HepG2 (cell line): Measurements from ENCODE around the gene RHBDF2. TPM values are rescaled to one million over a fixed set of nuclear protein-coding genes. Genes with fewer than 3 reads are reported as not detected.

Experiments used
- ATF7 ChIP-seq, 2 experiments: fragments of 450-650 bp in 1 of 2; sonication (generic) in 1 of 2; formaldehyde crosslinking in 1 of 2; IDR thresholded peaks; 2 replicates each; pipeline versions ENCODE4 v1.4.0 to v1.6.1; 2016 to 2020; ENCODE audit warnings: antibody characterized with exemption in 1 of 2, mild to moderate bottlenecking in 1 of 2, missing genetic modification reagents in 1 of 2
- CENPBD1 ChIP-seq: sonication (generic); formaldehyde crosslinking; IDR thresholded peaks from 2 replicates; pipeline ENCODE4 v1.8.0; 2022; ENCODE audit warnings: missing genetic modification reagents, low read depth, mild to moderate bottlenecking, borderline replicate concordance
- EP300 ChIP-seq, 3 experiments: sonication (generic) in 1 of 3; formaldehyde crosslinking in 1 of 3; IDR thresholded peaks; 2 replicates each; pipeline versions ENCODE4 v1.5.1 to v1.6.1; 2011 to 2020; ENCODE audit warnings: low read depth in 2 of 3, low read length in 2 of 3, borderline replicate concordance in 1 of 3, improper control_type of control experiment in 1 of 3, mild to moderate bottlenecking in 1 of 3, missing genetic modification reagents in 1 of 3, moderate library complexity in 1 of 3
- GPN1 ChIP-seq: sonication (generic); formaldehyde crosslinking; IDR thresholded peaks from 2 replicates; pipeline ENCODE4 v1.5.1; 2020; ENCODE audit warnings: missing genetic modification reagents, borderline replicate concordance
- HCFC1 ChIP-seq: fragments of 150-350 bp; IDR thresholded peaks from 2 replicates; pipeline ENCODE4 v1.6.1; 2014; ENCODE audit warnings: low read depth, low read length
- HDAC1 ChIP-seq: sonication (generic); formaldehyde crosslinking; IDR thresholded peaks from 2 replicates; pipeline ENCODE4 v1.5.1; 2020; ENCODE audit warnings: mild to moderate bottlenecking, missing genetic modification reagents
- NONO ChIP-seq, 2 experiments: fragments of 450-650 bp in 1 of 2; sonication (generic) in 1 of 2; formaldehyde crosslinking in 1 of 2; IDR thresholded peaks in 1 of 2; conservative IDR thresholded peaks in 1 of 2; 2 replicates each; pipeline versions ENCODE4 v1.6.1 to v1.8.0; 2017 to 2022; ENCODE audit warnings: mild to moderate bottlenecking in 1 of 2, missing genetic modification reagents in 1 of 2, moderate library complexity in 1 of 2
- PHF21A ChIP-seq: sonication (generic); formaldehyde crosslinking; IDR thresholded peaks from 2 replicates; pipeline ENCODE4 v1.5.0; 2020; ENCODE audit warnings: mild to moderate bottlenecking, missing genetic modification reagents
- RBAK ChIP-seq: sonication (generic); formaldehyde crosslinking; IDR thresholded peaks from 2 replicates; pipeline ENCODE4 v1.5.1; 2020; ENCODE audit warnings: mild to moderate bottlenecking, missing genetic modification reagents
- SMAD1 ChIP-seq: sonication (generic); formaldehyde crosslinking; IDR thresholded peaks from 2 replicates; pipeline ENCODE4 v1.4.0; 2020; ENCODE audit warnings: missing genetic modification reagents, low read depth, mild to moderate bottlenecking, borderline replicate concordance
- STAT5B ChIP-seq: sonication (generic); formaldehyde crosslinking; IDR thresholded peaks from 2 replicates; pipeline ENCODE4 v1.4.0; 2020; ENCODE audit warnings: missing genetic modification reagents
- TRAFD1 ChIP-seq: sonication (generic); formaldehyde crosslinking; IDR thresholded peaks from 2 replicates; pipeline ENCODE4 v1.5.1; 2020; ENCODE audit warnings: missing genetic modification reagents, mild to moderate bottlenecking, borderline replicate concordance
- ZBTB8A ChIP-seq: sonication (generic); formaldehyde crosslinking; IDR thresholded peaks from 2 replicates; pipeline ENCODE4 v1.4.0; 2020; ENCODE audit warnings: mild to moderate bottlenecking, low read depth, missing genetic modification reagents, borderline replicate concordance
- ZMYM4 ChIP-seq: sonication (generic); formaldehyde crosslinking; IDR thresholded peaks from 2 replicates; pipeline ENCODE4 v1.8.1; 2023; ENCODE audit warnings: mild to moderate bottlenecking, missing genetic modification reagents
- ZNF292 ChIP-seq: sonication (generic); formaldehyde crosslinking; IDR thresholded peaks from 2 replicates; pipeline ENCODE4 v1.8.1; 2022; ENCODE audit warnings: mild to moderate bottlenecking, low read depth, missing genetic modification reagents, borderline replicate concordance
- ZNF678 ChIP-seq: sonication (generic); formaldehyde crosslinking; IDR thresholded peaks from 2 replicates; pipeline ENCODE4 v1.4.0; 2020; ENCODE audit warnings: mild to moderate bottlenecking, missing genetic modification reagents
- ZSCAN22 ChIP-seq: sonication (generic); formaldehyde crosslinking; IDR thresholded peaks from 2 replicates; pipeline ENCODE4 v1.4.0; 2020; ENCODE audit warnings: mild to moderate bottlenecking, missing genetic modification reagents
- polyA plus RNA-seq, 8 experiments: library from polyadenylated mRNA; depleted of rRNA in 3 of 8; stranded (reverse) in 7 of 8; unstranded in 1 of 8; fragments of >200 nt; fragmentation: Illumina TruSeq in 4 of 8; extraction: Trizol in 4 of 8; gene quantifications; 2 replicates each; pipeline versions ENCODE4 v1.2.1 to v1.2.3, GENCODE V29; 2011 to 2016; ENCODE audit warnings: low read depth in 4 of 8, missing spikeins in 1 of 8, mixed read lengths in 1 of 8; ENCODE audit not compliant: insufficient read depth in 1 of 8
- total RNA-seq, 5 experiments: library from RNA; depleted of rRNA; stranded (reverse); fragments of >200 nt; fragmentation: Illumina TruSeq; extraction: Trizol; gene quantifications; 2 replicates each; pipeline ENCODE4 v1.2.3, GENCODE V29; 2016; ENCODE audit warnings: low read depth in 1 of 5
- TF ChIP-seq, protein P1 (sequence below): IDR thresholded peaks from 2 replicates; pipeline ENCODE4 v1.6.1; 2016; ENCODE audit warnings: mild to moderate bottlenecking, missing biosample characterization, missing genetic modification reagents
- TF ChIP-seq, protein P2 (sequence below): sonication (generic); formaldehyde crosslinking; IDR thresholded peaks from 2 replicates; pipeline ENCODE4 v1.8.1; 2023; ENCODE audit warnings: mild to moderate bottlenecking, missing genetic modification reagents

RHBDF2 gene
- total and polyA plus RNA-seq, 2 of the 13 experiments (the other 11 are each of a cell fraction or from before 2014, with no cell fraction given): 7.8 to 24.2 TPM

- TF ChIP-seq PHF21A (CRISPR knock-in tag): peak; percentile 21; the same call in 1 of the 2 replicates
- no peak for TF ChIP-seq ATF7 (IDR thresholded peaks at IDR 0.05)
- no peak for TF ChIP-seq ATF7 (CRISPR knock-in tag; IDR thresholded peaks at IDR 0.05)
- TF ChIP-seq GPN1: no peak
- TF ChIP-seq ZBTB8A (CRISPR knock-in tag): no peak; the same call in 1 of the 2 replicates
- peak; percentile 65; the same call in 1 of the 2 replicates for TF ChIP-seq SMAD1 (CRISPR knock-in tag)
- no peak for TF ChIP-seq STAT5B (CRISPR knock-in tag)
- TF ChIP-seq ZNF292 (CRISPR knock-in tag): no peak
- no peak; the same call in 1 of the 2 replicates for TF ChIP-seq CENPBD1 (CRISPR knock-in tag)
- TF ChIP-seq RBAK: no peak
- 0 out of 2 replicates have a peak, but pooled peaks have one; percentile 23 for TF ChIP-seq ZSCAN22 (CRISPR knock-in tag)
- TF ChIP-seq, protein P1, sequence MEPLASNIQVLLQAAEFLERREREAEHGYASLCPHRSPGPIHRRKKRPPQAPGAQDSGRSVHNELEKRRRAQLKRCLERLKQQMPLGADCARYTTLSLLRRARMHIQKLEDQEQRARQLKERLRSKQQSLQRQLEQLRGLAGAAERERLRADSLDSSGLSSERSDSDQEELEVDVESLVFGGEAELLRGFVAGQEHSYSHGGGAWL: peak; percentile 50; the same call in 1 of the 2 replicates
- TF ChIP-seq NONO (IDR thresholded peaks at IDR 0.05): no peak
- TF ChIP-seq NONO (CRISPR knock-in tag; conservative IDR thresholded peaks at IDR 0.05): peak; percentile 65
- TF ChIP-seq HCFC1: no peak
- TF ChIP-seq ZNF678 (CRISPR knock-in tag): no peak
- TF ChIP-seq TRAFD1 (CRISPR knock-in tag): no peak; the same call in 1 of the 2 replicates
- TF ChIP-seq HDAC1 (CRISPR knock-in tag): peak; percentile 70
- TF ChIP-seq ZMYM4 (CRISPR knock-in tag): peak; percentile 14; the same call in 1 of the 2 replicates
- TF ChIP-seq, protein P2, sequence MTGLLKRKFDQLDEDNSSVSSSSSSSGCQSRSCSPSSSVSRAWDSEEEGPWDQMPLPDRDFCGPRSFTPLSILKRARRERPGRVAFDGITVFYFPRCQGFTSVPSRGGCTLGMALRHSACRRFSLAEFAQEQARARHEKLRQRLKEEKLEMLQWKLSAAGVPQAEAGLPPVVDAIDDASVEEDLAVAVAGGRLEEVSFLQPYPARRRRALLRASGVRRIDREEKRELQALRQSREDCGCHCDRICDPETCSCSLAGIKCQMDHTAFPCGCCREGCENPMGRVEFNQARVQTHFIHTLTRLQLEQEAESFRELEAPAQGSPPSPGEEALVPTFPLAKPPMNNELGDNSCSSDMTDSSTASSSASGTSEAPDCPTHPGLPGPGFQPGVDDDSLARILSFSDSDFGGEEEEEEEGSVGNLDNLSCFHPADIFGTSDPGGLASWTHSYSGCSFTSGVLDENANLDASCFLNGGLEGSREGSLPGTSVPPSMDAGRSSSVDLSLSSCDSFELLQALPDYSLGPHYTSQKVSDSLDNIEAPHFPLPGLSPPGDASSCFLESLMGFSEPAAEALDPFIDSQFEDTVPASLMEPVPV: no peak
- 0 out of 4 replicates have a peak, but pooled peaks of 1 of the 2 experiments have one; percentile 17 for TF ChIP-seq EP300 (IDR thresholded peaks at IDR 0.05; ENCODE audit: low read depth in 2 of 2, low read length in 2 of 2)
- TF ChIP-seq EP300 (CRISPR knock-in tag; IDR thresholded peaks at IDR 0.05; ENCODE audit: borderline replicate concordance): no peak; the same call in 1 of the 2 replicates
Measured at GRCh38 chr17:76501018-76501826, at the start of gene RHBDF2 (continued).
